ENCODE measurements around the gene PTPRT. TPM values are rescaled to one million over a fixed set of nuclear protein-coding genes. Genes with fewer than 3 reads are reported as not detected.
A peak's percentile ranks its signal among the peaks of the same experiment; 100 is the strongest.

PTPRT gene
- total and polyA plus RNA-seq, 7 donors, result under 0.01 to 0.09 (median 0.03) TPM; not detected in 1

- H3K4me1 ChIP-seq, result no peaks in the 10 kb centered on the region
- no peaks in the 10 kb centered on the region for H3K36me3 ChIP-seq (ENCODE audit: insufficient read depth in 1 of 2, low read depth in 1 of 2)
- ATAC-seq (no peak), DNase-seq (no peak)
- WGBS, 3 donors, result 12 to 25% (median 17%) methylated on average over 3 of the region's 3 CpGs
- H3K27me3 ChIP-seq (ENCODE audit: insufficient read depth in 3 of 3, low read length in 2 of 3), result no peaks in the 10 kb centered on the region
- H3K4me3 ChIP-seq, result no peak overlapping the region
- H3K27ac ChIP-seq, result no peak overlapping the region
- no peaks in the 10 kb centered on the region for H3K9me3 ChIP-seq
- intact Hi-C loops (cut with DNase I), result no loop called here
- no peak for TF ChIP-seq CTCF (IDR thresholded peaks at IDR 0.05)
Observed at GRCh38 chr20:42401613-42402012, 788.1 kb downstream of the PTPRT start.

- DNase-seq (no peak), ATAC-seq (no peak)
- no peak overlapping the region for H3K4me3 ChIP-seq
- no peak overlapping the region for H3K27ac ChIP-seq
- H3K36me3 ChIP-seq (ENCODE audit: insufficient read depth in 1 of 2, low read depth in 1 of 2), result no peaks in the 10 kb centered on the region
- H3K4me1 ChIP-seq, result no peaks in the 10 kb centered on the region
- WGBS, 3 donors, result 38 to 49% (median 47%) methylated on average over 3 of the region's 3 CpGs
- no peaks in the 10 kb centered on the region for H3K9me3 ChIP-seq
- intact Hi-C loops (cut with DNase I), result no loop called here
- no peaks in the 10 kb centered on the region for H3K27me3 ChIP-seq (ENCODE audit: insufficient read depth in 3 of 3, low read length in 2 of 3)
- no peak for TF ChIP-seq CTCF (IDR thresholded peaks at IDR 0.05)
Observed at GRCh38 chr20:42399802-42400201, 789.9 kb downstream of the PTPRT start.

DNA sequence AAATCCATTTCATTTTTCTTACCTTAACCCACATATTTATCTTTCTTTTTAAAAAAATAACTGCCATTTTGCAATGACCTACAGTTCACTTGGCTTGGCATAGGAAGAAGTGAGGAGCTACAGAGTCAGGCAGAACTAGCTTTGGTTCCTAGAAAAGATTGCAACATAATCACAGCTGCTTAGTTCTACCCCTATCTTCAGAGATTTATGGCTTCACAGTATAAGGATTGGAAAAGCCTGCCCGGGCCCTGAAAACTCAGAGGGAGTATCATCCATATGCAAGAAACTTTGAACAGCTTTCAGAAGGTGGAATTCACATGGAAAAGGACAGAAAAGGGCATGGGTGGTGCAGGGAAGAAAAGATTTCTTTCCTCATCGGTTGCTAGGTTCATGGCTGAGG is 797.3 kb downstream of the PTPRT start:
- DNase-seq (no peak), ATAC-seq (peak in 3 of 4 donors; percentile 51 to 79 (median 61))
- Histone ChIP-seq H3K4me3 (no peak overlapping the region), H3K27ac (no peak overlapping the region), H3K9me3 (peaks cover 5% of the 10 kb centered on the region), H3K36me3 (ENCODE audit: insufficient read depth in 1 of 2, low read depth in 1 of 2) (no peaks in the 10 kb centered on the region), H3K27me3 (ENCODE audit: insufficient read depth in 3 of 3, low read length in 2 of 3) (no peaks in the 10 kb centered on the region), H3K4me1 (no peaks in the 10 kb centered on the region)
- TF ChIP-seq CTCF (IDR thresholded peaks at IDR 0.05), result no peak
- 7 to 16% (median 16%) methylated on average over 2 of the region's 2 CpGs for WGBS, 3 donors
- intact Hi-C loops (cut with DNase I), result no loop called here

GRCh38 chr20:42391807-42392206 is 797.9 kb downstream of the PTPRT start:
- no peak overlapping the region for H3K4me3 ChIP-seq

More at GRCh38 chr20:42391807-42392206, 797.9 kb downstream of the PTPRT start:
- no peaks in the 10 kb centered on the region for H3K36me3 ChIP-seq (ENCODE audit: insufficient read depth in 1 of 2, low read depth in 1 of 2)
- H3K27ac ChIP-seq, result no peak overlapping the region
- H3K9me3 ChIP-seq, result peaks cover 5% of the 10 kb centered on the region
- intact Hi-C loops (cut with DNase I), result no loop called here
- no peak for TF ChIP-seq CTCF (IDR thresholded peaks at IDR 0.05)
- WGBS, 3 donors, result 88 to 95% (median 95%) methylated on average over 3 of the region's 3 CpGs
- DNase-seq (no peak), ATAC-seq (no peak)
- H3K4me1 ChIP-seq, result no peaks in the 10 kb centered on the region
- no peaks in the 10 kb centered on the region for H3K27me3 ChIP-seq (ENCODE audit: insufficient read depth in 3 of 3, low read length in 2 of 3)
